K562 (cell line): Measurements from ENCODE around the gene PPP1R15A. TPM values are rescaled to one million over a fixed set of nuclear protein-coding genes. Genes with fewer than 3 reads are reported as not detected.
A peak's percentile ranks its signal among the peaks of the same experiment; 100 is the strongest.

Experiments
- AFF4 ChIP-seq: sonication (generic); formaldehyde crosslinking; IDR thresholded peaks from 2 replicates; pipeline ENCODE4 v1.8.0; 2023; ENCODE audit warnings: mild to moderate bottlenecking, missing genetic modification reagents
- ARHGAP35 ChIP-seq: fragments of 450-650 bp; IDR thresholded peaks from 2 replicates; pipeline ENCODE4 v1.6.1; 2018; ENCODE audit not compliant: partially characterized antibody
- BRD9 ChIP-seq: fragments of 450-650 bp; IDR thresholded peaks from 2 replicates; pipeline ENCODE4 v1.6.1; 2018; ENCODE audit warnings: low read depth; ENCODE audit not compliant: partially characterized antibody
- C11orf30 ChIP-seq: fragments of 450-650 bp; IDR thresholded peaks from 2 replicates; pipeline ENCODE4 v1.6.1; 2016; ENCODE audit warnings: low read depth, mild to moderate bottlenecking
- ELF4 ChIP-seq: fragments of 450-650 bp; formaldehyde crosslinking; IDR thresholded peaks from 2 replicates; pipeline ENCODE4 v1.4.0; 2022; ENCODE audit warnings: missing genetic modification characterization
- GTF2B ChIP-seq: IDR thresholded peaks from 2 replicates; pipeline ENCODE4 v1.6.1; 2011; ENCODE audit not compliant: insufficient read length; ENCODE audit errors: extremely low read depth
- IRF1 ChIP-seq: sonication (generic); formaldehyde crosslinking; IDR thresholded peaks from 2 replicates; pipeline ENCODE4 v1.8.0; 2022; ENCODE audit warnings: missing genetic modification reagents, mild to moderate bottlenecking, borderline replicate concordance
- JUNB ChIP-seq: fragments of 450-650 bp; formaldehyde crosslinking; conservative IDR thresholded peaks from 2 replicates; pipeline ENCODE4 v1.4.0; 2020; ENCODE audit warnings: mild to moderate bottlenecking
- KDM5B ChIP-seq: fragments of 200-600 bp; sonication (generic); IDR thresholded peaks from 2 replicates; pipeline ENCODE4 v1.6.1; 2012; ENCODE audit warnings: low read depth, mild to moderate bottlenecking, moderate library complexity, low read length, control low read depth, inconsistent platforms; ENCODE audit not compliant: insufficient replicate concordance
- LARP7 ChIP-seq: fragments of 450-650 bp; IDR thresholded peaks from 2 replicates; pipeline ENCODE4 v1.6.1; 2016
- PHF8 ChIP-seq: fragments of 200-600 bp; sonication (generic); IDR thresholded peaks from 2 replicates; pipeline ENCODE4 v1.6.1; 2012; ENCODE audit warnings: mixed run types, mild to moderate bottlenecking, inconsistent platforms, low read length, moderate library complexity, borderline replicate concordance
- SMARCA5 ChIP-seq: fragments of 450-650 bp; IDR thresholded peaks from 2 replicates; pipeline ENCODE4 v1.6.1; 2016
- TCF15 ChIP-seq: fragments of 250-450 bp; sonication (Bioruptor Pico); IDR thresholded peaks from 2 replicates; pipeline ENCODE4 v1.8.0; 2022; ENCODE audit warnings: moderate library complexity, mild to moderate bottlenecking, inconsistent platforms
- ZBTB5 ChIP-seq: fragments of 450-650 bp; IDR thresholded peaks from 2 replicates; pipeline ENCODE4 v1.6.1; 2017; ENCODE audit warnings: antibody characterized with exemption
- ZNF217 ChIP-seq: sonication (generic); formaldehyde crosslinking; IDR thresholded peaks from 2 replicates; pipeline ENCODE4 v1.8.0; 2022; ENCODE audit warnings: mild to moderate bottlenecking, missing genetic modification reagents
- ZNF280B ChIP-seq: fragments of 250-450 bp; sonication (Bioruptor Pico); IDR thresholded peaks from 2 replicates; pipeline ENCODE4 v1.5.1; 2021; ENCODE audit warnings: mild to moderate bottlenecking
- ZNF354B ChIP-seq: fragments of 250-450 bp; sonication (Bioruptor Pico); IDR thresholded peaks from 2 replicates; pipeline ENCODE4 v1.4.0; 2020
- ZNF75A ChIP-seq: fragments of 450-650 bp; formaldehyde crosslinking; IDR thresholded peaks from 2 replicates; pipeline ENCODE4 v1.4.0; 2020; ENCODE audit warnings: mild to moderate bottlenecking
- polyA plus RNA-seq, 8 experiments: library from polyadenylated mRNA; depleted of rRNA in 4 of 8; stranded (reverse) in 5 of 8; unstranded in 3 of 8; fragments of >200 nt; fragmentation: Nextera tagmentation in 2 of 8; fragmentation: Illumina TruSeq in 1 of 8; extraction: Ambion mirVana in 2 of 8; extraction: Trizol in 1 of 8; gene quantifications; 2 replicates each; pipeline versions ENCODE4 v1.2.1 to v1.2.3, GENCODE V29; 2011 to 2014; ENCODE audit warnings: inconsistent platforms in 1 of 8, missing spikeins in 1 of 8
- total RNA-seq, 7 experiments: library from RNA; depleted of rRNA in 6 of 7; stranded (reverse); fragments of >200 nt in 6 of 7; fragmentation: Illumina TruSeq in 2 of 7; extraction: Trizol in 2 of 7; gene quantifications; 2 replicates each; pipeline versions ENCODE4 v1.2.1 to v1.2.3, GENCODE V29; 2011 to 2021; ENCODE audit warnings: low replicate concordance in 1 of 7

The PPP1R15A gene
- total and polyA plus RNA-seq, 9 of the 15 experiments (the other 6 are each of a cell fraction or from before 2014, with no cell fraction given), result 0.42 to 73.7 (median 44.0) TPM

GRCh38 chr19:48874303-48875135 lies 2.3 kb downstream of the PPP1R15A start (continued):
- no peak for TF ChIP-seq GTF2B
- peak; percentile 71; the same call in 1 of the 2 replicates for TF ChIP-seq SMARCA5
- TF ChIP-seq C11orf30, result no peak
- TF ChIP-seq IRF1, result no peak
- peak; percentile 13; the same call in 1 of the 2 replicates for TF ChIP-seq JUNB (CRISPR knock-in tag)
- TF ChIP-seq AFF4 (CRISPR knock-in tag), result peak; percentile 17
- 0 out of 2 replicates have a peak, but pooled peaks have one; percentile 33 for TF ChIP-seq LARP7
- TF ChIP-seq ZNF75A (CRISPR knock-in tag), result no peak
- no peak for TF ChIP-seq ZNF217 (CRISPR knock-in tag)
- no peak for TF ChIP-seq ARHGAP35
- TF ChIP-seq TCF15 (CRISPR knock-in tag), result no peak
- no peak for TF ChIP-seq ZBTB5
- peak; percentile 14; the same call in 1 of the 2 replicates for TF ChIP-seq PHF8
- no peak for TF ChIP-seq BRD9
- TF ChIP-seq ZNF280B (CRISPR knock-in tag), result no peak
- TF ChIP-seq KDM5B, result peak; percentile 61
- no peak for TF ChIP-seq ZNF354B (CRISPR knock-in tag)
- peak; percentile 64; the same call in 1 of the 2 replicates for TF ChIP-seq ELF4 (CRISPR knock-in tag)
